ENCODE results near the gene SEMA6A.

The SEMA6A gene

GRCh38 chr5:116502138-116502537, 72.5 kb downstream of the SEMA6A start:
- Histone ChIP-seq H3K27me3 (ENCODE audit: insufficient read depth, insufficient read length) (no peaks in the 10 kb centered on the region), H3K36me3 (ENCODE audit: insufficient read depth, insufficient read length, low read length) (peaks cover 52% of the 10 kb centered on the region), H3K9me3 (ENCODE audit: insufficient read depth, low read length) (no peaks in the 10 kb centered on the region), H3K9ac (ENCODE audit: insufficient read length, low read depth) (no peak overlapping the region), H3K4me1 (ENCODE audit: insufficient read depth, insufficient read length) (no peaks in the 10 kb centered on the region), H3K4me3 (ENCODE audit: insufficient read length, low read depth) (no peak overlapping the region)
- TF ChIP-seq YY1 (IDR thresholded peaks at IDR 0.05; ENCODE audit: insufficient read depth, insufficient read length) (no peak), SUZ12 (IDR thresholded peaks at IDR 0.05; ENCODE audit: extremely low read depth, insufficient read depth, insufficient read length) (no peak), ZNF274 (IDR thresholded peaks at IDR 0.05; ENCODE audit: low read depth, low read length) (no peak)
- no peak for DNase-seq (ENCODE audit: low read depth, low spot score)

GRCh38 chr5:116498503-116499048, 76.0 kb downstream of the SEMA6A start:
- no peak for DNase-seq (ENCODE audit: low read depth, low spot score)
- H3K27me3 ChIP-seq (ENCODE audit: insufficient read depth, insufficient read length): no peaks in the 10 kb centered on the region
- H3K4me1 ChIP-seq (ENCODE audit: insufficient read depth, insufficient read length): no peaks in the 10 kb centered on the region
- H3K4me3 ChIP-seq (ENCODE audit: insufficient read length, low read depth): no peak overlapping the region
- peaks cover 76% of the 10 kb centered on the region for H3K36me3 ChIP-seq (ENCODE audit: insufficient read depth, insufficient read length, low read length)
- no peaks in the 10 kb centered on the region for H3K9me3 ChIP-seq (ENCODE audit: insufficient read depth, low read length)
- TF ChIP-seq YY1 (IDR thresholded peaks at IDR 0.05; ENCODE audit: insufficient read depth, insufficient read length) (no peak), SUZ12 (IDR thresholded peaks at IDR 0.05; ENCODE audit: extremely low read depth, insufficient read depth, insufficient read length) (no peak), ZNF274 (IDR thresholded peaks at IDR 0.05; ENCODE audit: low read depth, low read length) (no peak)
- H3K9ac ChIP-seq (ENCODE audit: insufficient read length, low read depth): no peak overlapping the region

- Histone ChIP-seq H3K4me3 (ENCODE audit: insufficient read length, low read depth) (no peak overlapping the region), H3K27me3 (ENCODE audit: insufficient read depth, insufficient read length) (no peaks in the 10 kb centered on the region), H3K9me3 (ENCODE audit: insufficient read depth, low read length) (no peaks in the 10 kb centered on the region), H3K4me1 (ENCODE audit: insufficient read depth, insufficient read length) (no peaks in the 10 kb centered on the region), H3K9ac (ENCODE audit: insufficient read length, low read depth) (no peak overlapping the region), H3K36me3 (ENCODE audit: insufficient read depth, insufficient read length, low read length) (peaks cover 82% of the 10 kb centered on the region)
- DNase-seq (ENCODE audit: low read depth, low spot score): no peak
- TF ChIP-seq YY1 (IDR thresholded peaks at IDR 0.05; ENCODE audit: insufficient read depth, insufficient read length) (no peak), SUZ12 (IDR thresholded peaks at IDR 0.05; ENCODE audit: extremely low read depth, insufficient read depth, insufficient read length) (no peak), ZNF274 (IDR thresholded peaks at IDR 0.05; ENCODE audit: low read depth, low read length) (no peak)
Observed at GRCh38 chr5:116497631-116498030, 77.0 kb downstream of the SEMA6A start.

- H3K9ac ChIP-seq (ENCODE audit: insufficient read length, low read depth): no peak overlapping the region
- H3K36me3 ChIP-seq (ENCODE audit: insufficient read depth, insufficient read length, low read length): peaks cover 83% of the 10 kb centered on the region
- no peaks in the 10 kb centered on the region for H3K27me3 ChIP-seq (ENCODE audit: insufficient read depth, insufficient read length)
- TF ChIP-seq ZNF274 (IDR thresholded peaks at IDR 0.05; ENCODE audit: low read depth, low read length) (no peak), YY1 (IDR thresholded peaks at IDR 0.05; ENCODE audit: insufficient read depth, insufficient read length) (no peak), SUZ12 (IDR thresholded peaks at IDR 0.05; ENCODE audit: extremely low read depth, insufficient read depth, insufficient read length) (no peak)
- no peaks in the 10 kb centered on the region for H3K9me3 ChIP-seq (ENCODE audit: insufficient read depth, low read length)
- no peak overlapping the region for H3K4me3 ChIP-seq (ENCODE audit: insufficient read length, low read depth)
- no peak for DNase-seq (ENCODE audit: low read depth, low spot score)
- no peaks in the 10 kb centered on the region for H3K4me1 ChIP-seq (ENCODE audit: insufficient read depth, insufficient read length)
Observed at GRCh38 chr5:116495786-116496357, 78.8 kb downstream of the SEMA6A start.

GRCh38 chr5:116494784-116495450, 79.7 kb downstream of the SEMA6A start:
- no peak overlapping the region for H3K4me3 ChIP-seq (ENCODE audit: insufficient read length, low read depth)

GRCh38 chr5:116492776-116493175, 81.8 kb downstream of the SEMA6A start:
- no peaks in the 10 kb centered on the region for H3K27me3 ChIP-seq (ENCODE audit: insufficient read depth, insufficient read length)
- H3K4me1 ChIP-seq (ENCODE audit: insufficient read depth, insufficient read length): no peaks in the 10 kb centered on the region
- H3K36me3 ChIP-seq (ENCODE audit: insufficient read depth, insufficient read length, low read length): peaks cover 94% of the 10 kb centered on the region
- no peak for DNase-seq (ENCODE audit: low read depth, low spot score)
- no peaks in the 10 kb centered on the region for H3K9me3 ChIP-seq (ENCODE audit: insufficient read depth, low read length)
- no peak overlapping the region for H3K4me3 ChIP-seq (ENCODE audit: insufficient read length, low read depth)
- TF ChIP-seq YY1 (IDR thresholded peaks at IDR 0.05; ENCODE audit: insufficient read depth, insufficient read length) (no peak), SUZ12 (IDR thresholded peaks at IDR 0.05; ENCODE audit: extremely low read depth, insufficient read depth, insufficient read length) (no peak)
- H3K9ac ChIP-seq (ENCODE audit: insufficient read length, low read depth): no peak overlapping the region

More at GRCh38 chr5:116494784-116495450, 79.7 kb downstream of the SEMA6A start:
- TF ChIP-seq YY1 (IDR thresholded peaks at IDR 0.05; ENCODE audit: insufficient read depth, insufficient read length): no peak
- TF ChIP-seq SUZ12 (IDR thresholded peaks at IDR 0.05; ENCODE audit: extremely low read depth, insufficient read depth, insufficient read length): no peak
- no peak for TF ChIP-seq ZNF274 (IDR thresholded peaks at IDR 0.05; ENCODE audit: low read depth, low read length)
- no peak for DNase-seq (ENCODE audit: low read depth, low spot score)
- Histone ChIP-seq H3K36me3 (ENCODE audit: insufficient read depth, insufficient read length, low read length) (peaks cover 85% of the 10 kb centered on the region), H3K4me1 (ENCODE audit: insufficient read depth, insufficient read length) (no peaks in the 10 kb centered on the region), H3K9me3 (ENCODE audit: insufficient read depth, low read length) (no peaks in the 10 kb centered on the region), H3K9ac (ENCODE audit: insufficient read length, low read depth) (no peak overlapping the region), H3K27me3 (ENCODE audit: insufficient read depth, insufficient read length) (no peaks in the 10 kb centered on the region)

- no peaks in the 10 kb centered on the region for H3K9me3 ChIP-seq (ENCODE audit: insufficient read depth, low read length)
- H3K4me3 ChIP-seq (ENCODE audit: insufficient read length, low read depth): no peak overlapping the region
- H3K4me1 ChIP-seq (ENCODE audit: insufficient read depth, insufficient read length): no peaks in the 10 kb centered on the region
- no peak for DNase-seq (ENCODE audit: low read depth, low spot score)
- TF ChIP-seq YY1 (IDR thresholded peaks at IDR 0.05; ENCODE audit: insufficient read depth, insufficient read length) (no peak), ZNF274 (IDR thresholded peaks at IDR 0.05; ENCODE audit: low read depth, low read length) (no peak), SUZ12 (IDR thresholded peaks at IDR 0.05; ENCODE audit: extremely low read depth, insufficient read depth, insufficient read length) (no peak)
- no peaks in the 10 kb centered on the region for H3K27me3 ChIP-seq (ENCODE audit: insufficient read depth, insufficient read length)
- peaks cover 94% of the 10 kb centered on the region for H3K36me3 ChIP-seq (ENCODE audit: insufficient read depth, insufficient read length, low read length)
- H3K9ac ChIP-seq (ENCODE audit: insufficient read length, low read depth): no peak overlapping the region
Observed at GRCh38 chr5:116492016-116492623, 82.5 kb downstream of the SEMA6A start.
